Lower lobe of right lung (tissue), 2 donors: ENCODE measurements around the gene HLF. TPM values are rescaled to one million over a fixed set of nuclear protein-coding genes. Genes with fewer than 3 reads are reported as not detected.

Experiments used
- ATAC-seq, 2 donors: fragments of 200-7000 bp; cut with Tn5 transposase; one replicate each; pipeline ENCODE4 v1.9.1; 2020 to 2022; ENCODE audit warnings: mild to moderate bottlenecking in 2 of 2, moderate library complexity in 2 of 2
- DNase-seq: peaks from one replicate; pipeline ENCODE4 v3.0.0-alpha.2; 2020
- H3K27ac ChIP-seq: fragments of 200-600 bp; one replicate; pipeline ENCODE4 v1.8.0; 2022
- H3K27me3 ChIP-seq: fragments of 200-600 bp; one replicate; pipeline ENCODE4 v1.8.0; 2022; ENCODE audit warnings: low read depth
- H3K36me3 ChIP-seq: fragments of 200-600 bp; one replicate; pipeline ENCODE4 v1.8.0; 2022; ENCODE audit warnings: mild to moderate bottlenecking
- H3K4me1 ChIP-seq: fragments of 200-600 bp; one replicate; pipeline ENCODE4 v1.8.0; 2022
- H3K4me3 ChIP-seq: fragments of 200-600 bp; one replicate; pipeline ENCODE4 v1.8.0; 2022; ENCODE audit warnings: mild to moderate bottlenecking
- H3K9me3 ChIP-seq: fragments of 200-600 bp; one replicate; pipeline ENCODE4 v1.8.0; 2022
- intact Hi-C: fragments of 100-400 bp; cut with DNase I; formaldehyde crosslinking; loops from one replicate; pipeline ENCODE4 v1.11.0; 2022
- total RNA-seq: library from RNA; stranded (reverse); fragmentation: NEBNext Ultra II Directional; extraction: Animal tissue kit (Norgen Biotek cat#: 25700); gene quantifications from one replicate; pipeline ENCODE4 v1.2.1, GENCODE V29; 2021
- TF ChIP-seq, protein P1 (sequence below): fragments of 200-600 bp; IDR thresholded peaks from one replicate; pipeline ENCODE4 v1.8.0; 2022; ENCODE audit warnings: antibody characterized with exemption, mild to moderate bottlenecking
- donor health status: DM: no; HTN: yes; CAD: no; lungs with severe emphysema.

HLF gene
- total RNA-seq, 1 donor from 2014 or later: 29.4 TPM

DNA sequence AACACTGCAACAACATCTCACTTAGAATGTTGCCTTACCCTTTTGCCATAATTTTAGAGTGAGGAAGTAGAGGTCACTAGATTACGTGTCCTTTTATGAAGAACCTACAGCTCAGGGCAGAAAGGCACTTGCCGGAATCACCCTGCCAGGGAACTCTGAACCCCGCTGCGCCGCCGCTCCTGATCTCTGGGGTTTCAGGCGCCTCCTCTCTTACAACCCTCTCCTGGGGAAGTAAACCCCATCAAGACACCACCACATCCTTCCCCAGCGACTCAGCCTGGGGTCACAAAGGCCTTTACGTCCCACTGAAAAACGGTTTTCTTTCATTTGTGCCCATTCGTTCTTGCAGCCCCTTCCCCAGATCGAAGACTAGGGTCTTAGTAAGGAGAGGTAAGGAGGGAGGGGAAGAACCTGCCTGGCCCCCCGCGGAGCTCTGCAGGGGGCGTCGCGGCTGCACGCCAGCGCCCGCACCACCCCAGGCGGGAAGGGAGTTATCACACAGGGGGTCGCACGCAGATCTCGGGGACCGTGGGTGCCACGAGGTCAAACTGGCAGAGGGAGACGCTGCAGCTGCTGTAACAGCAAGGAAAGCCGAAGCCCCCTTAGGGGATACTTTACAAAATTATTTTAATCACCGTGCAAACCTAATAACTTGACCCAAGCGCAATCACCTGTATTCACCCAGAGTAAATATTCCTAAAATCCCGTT is 1.0 kb upstream of the HLF start:
- no peak for DNase-seq
- Histone ChIP-seq H3K4me1 (peaks cover 14% of the 10 kb centered on the region), H3K27me3 (peaks cover 45% of the 10 kb centered on the region), H3K4me3 (peak overlapping the region; percentile 61), H3K36me3 (no peaks in the 10 kb centered on the region), H3K27ac (no peak overlapping the region), H3K9me3 (no peaks in the 10 kb centered on the region)
- TF ChIP-seq, protein P1, sequence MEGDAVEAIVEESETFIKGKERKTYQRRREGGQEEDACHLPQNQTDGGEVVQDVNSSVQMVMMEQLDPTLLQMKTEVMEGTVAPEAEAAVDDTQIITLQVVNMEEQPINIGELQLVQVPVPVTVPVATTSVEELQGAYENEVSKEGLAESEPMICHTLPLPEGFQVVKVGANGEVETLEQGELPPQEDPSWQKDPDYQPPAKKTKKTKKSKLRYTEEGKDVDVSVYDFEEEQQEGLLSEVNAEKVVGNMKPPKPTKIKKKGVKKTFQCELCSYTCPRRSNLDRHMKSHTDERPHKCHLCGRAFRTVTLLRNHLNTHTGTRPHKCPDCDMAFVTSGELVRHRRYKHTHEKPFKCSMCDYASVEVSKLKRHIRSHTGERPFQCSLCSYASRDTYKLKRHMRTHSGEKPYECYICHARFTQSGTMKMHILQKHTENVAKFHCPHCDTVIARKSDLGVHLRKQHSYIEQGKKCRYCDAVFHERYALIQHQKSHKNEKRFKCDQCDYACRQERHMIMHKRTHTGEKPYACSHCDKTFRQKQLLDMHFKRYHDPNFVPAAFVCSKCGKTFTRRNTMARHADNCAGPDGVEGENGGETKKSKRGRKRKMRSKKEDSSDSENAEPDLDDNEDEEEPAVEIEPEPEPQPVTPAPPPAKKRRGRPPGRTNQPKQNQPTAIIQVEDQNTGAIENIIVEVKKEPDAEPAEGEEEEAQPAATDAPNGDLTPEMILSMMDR: no peak
- intact Hi-C loops: no loop called here
- no peak for ATAC-seq

DNA sequence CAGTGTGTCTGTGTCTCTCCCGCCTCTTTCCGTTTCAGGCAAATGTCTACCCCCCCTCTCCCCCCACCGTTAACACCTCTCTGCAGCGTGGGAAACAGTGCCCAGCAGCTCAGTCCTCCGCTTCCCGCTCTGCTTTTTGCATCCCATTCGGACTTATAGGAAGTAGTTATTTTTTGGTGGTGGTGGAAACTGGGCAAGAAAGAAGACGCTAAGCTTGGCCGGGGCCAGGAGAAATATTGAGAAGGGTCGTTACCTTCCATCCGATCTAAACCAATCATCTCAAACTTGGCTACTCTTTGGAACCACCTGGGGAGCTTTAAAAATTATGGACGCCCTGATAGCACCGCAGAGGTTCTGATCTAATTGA is 499 bp upstream of the HLF start:
- H3K4me1 ChIP-seq: peaks cover 14% of the 10 kb centered on the region
- peaks cover 45% of the 10 kb centered on the region for H3K27me3 ChIP-seq
- no peaks in the 10 kb centered on the region for H3K36me3 ChIP-seq
- H3K4me3 ChIP-seq: peak overlapping the region; percentile 61
- intact Hi-C loops: no loop called here
- no peaks in the 10 kb centered on the region for H3K9me3 ChIP-seq
- TF ChIP-seq, protein P1: no peak
- DNase-seq: no peak
- ATAC-seq: peak in 1 of 2 donors; percentile 4
- H3K27ac ChIP-seq: no peak overlapping the region

DNA sequence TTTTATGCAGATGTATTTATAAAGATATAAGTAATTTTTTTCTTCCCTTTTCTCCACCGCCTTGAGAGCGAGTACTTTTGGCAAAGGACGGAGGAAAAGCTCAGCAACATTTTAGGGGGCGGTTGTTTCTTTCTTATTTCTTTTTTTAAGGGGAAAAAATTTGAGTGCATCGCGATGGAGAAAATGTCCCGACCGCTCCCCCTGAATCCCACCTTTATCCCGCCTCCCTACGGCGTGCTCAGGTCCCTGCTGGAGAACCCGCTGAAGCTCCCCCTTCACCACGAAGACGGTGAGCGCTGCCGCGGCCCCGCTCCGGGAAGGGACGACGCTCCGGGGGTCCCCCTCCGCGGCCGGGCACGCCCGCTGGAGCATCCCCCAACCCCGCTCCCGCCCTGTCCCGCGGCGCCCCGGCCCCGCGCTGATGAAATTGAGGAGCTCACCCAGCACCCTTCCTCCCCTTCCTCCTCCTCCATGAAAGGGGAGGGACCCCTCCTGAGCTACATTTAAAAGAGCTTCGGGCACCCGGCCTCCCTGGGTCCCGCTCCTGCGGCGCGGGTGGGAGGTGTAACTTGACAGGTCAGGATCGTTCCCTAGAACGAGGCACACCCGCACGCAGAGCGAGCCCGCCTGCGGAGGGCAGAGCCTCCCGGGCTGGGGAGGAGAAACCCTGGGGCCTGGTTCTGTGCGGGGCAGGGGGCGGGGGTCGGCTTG is 706 bp downstream of the HLF start:
- no peak for DNase-seq
- TF ChIP-seq, protein P1: no peak
- H3K9me3 ChIP-seq: no peaks in the 10 kb centered on the region
- intact Hi-C loops: no loop called here
- H3K27me3 ChIP-seq: peaks cover 45% of the 10 kb centered on the region
- H3K36me3 ChIP-seq: no peaks in the 10 kb centered on the region
- H3K4me3 ChIP-seq: peak overlapping the region; percentile 61
- ATAC-seq: peak; percentile 54 to 56
- H3K27ac ChIP-seq: peak overlapping the region; percentile 77
- peaks cover 14% of the 10 kb centered on the region for H3K4me1 ChIP-seq

DNA sequence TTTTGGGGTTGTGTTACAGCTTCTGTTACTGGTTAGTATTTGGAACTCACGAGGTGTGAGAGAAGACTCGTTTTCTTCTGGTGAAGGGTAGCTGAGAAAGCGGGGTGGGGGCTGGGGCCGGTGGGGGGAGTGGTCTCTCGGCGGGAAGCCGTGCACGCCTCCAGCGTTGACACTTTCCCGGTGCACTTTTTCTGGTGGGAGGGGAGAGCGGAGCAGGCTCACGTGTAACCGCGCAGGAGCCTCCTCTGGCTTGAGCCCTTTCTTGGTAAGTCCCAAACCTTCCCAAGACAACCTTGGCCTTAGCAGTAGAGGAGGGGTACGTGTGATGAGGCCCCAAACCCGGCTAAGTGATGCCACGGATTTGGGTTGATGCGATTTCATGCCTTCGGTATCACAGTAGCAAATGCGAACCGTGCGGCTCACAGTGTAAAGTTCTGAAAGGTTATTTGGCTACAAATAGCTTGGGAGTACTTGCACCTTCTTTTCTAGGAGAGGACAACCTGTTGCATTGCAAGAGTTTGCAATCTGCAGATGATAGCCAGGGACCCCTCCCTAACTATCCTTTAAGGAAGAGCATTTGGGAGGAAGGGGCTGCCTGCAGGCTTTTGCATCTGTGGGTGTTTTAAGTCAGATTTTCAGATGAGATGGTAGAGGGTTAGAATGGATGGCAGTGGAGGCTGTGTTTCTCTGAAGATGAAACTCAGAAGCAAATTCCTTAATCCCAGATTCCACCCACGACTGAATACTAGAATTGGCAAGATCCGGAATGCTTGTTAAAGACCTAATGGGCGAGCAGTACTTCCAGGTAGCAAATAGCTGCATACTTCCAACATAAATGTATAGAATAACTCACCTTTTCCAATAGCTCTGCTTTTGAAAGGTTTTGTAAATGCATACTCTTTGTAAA is 1.5 kb downstream of the HLF start:
- Histone ChIP-seq H3K27me3 (peaks cover 45% of the 10 kb centered on the region), H3K4me3 (peak overlapping the region; percentile 61), H3K9me3 (no peaks in the 10 kb centered on the region), H3K27ac (peak overlapping the region; percentile 77), H3K36me3 (no peaks in the 10 kb centered on the region), H3K4me1 (peaks cover 14% of the 10 kb centered on the region)
- intact Hi-C loops: no loop called here
- DNase-seq (no peak), ATAC-seq (peak; percentile 40 to 44)
- TF ChIP-seq, protein P1: no peak

DNA sequence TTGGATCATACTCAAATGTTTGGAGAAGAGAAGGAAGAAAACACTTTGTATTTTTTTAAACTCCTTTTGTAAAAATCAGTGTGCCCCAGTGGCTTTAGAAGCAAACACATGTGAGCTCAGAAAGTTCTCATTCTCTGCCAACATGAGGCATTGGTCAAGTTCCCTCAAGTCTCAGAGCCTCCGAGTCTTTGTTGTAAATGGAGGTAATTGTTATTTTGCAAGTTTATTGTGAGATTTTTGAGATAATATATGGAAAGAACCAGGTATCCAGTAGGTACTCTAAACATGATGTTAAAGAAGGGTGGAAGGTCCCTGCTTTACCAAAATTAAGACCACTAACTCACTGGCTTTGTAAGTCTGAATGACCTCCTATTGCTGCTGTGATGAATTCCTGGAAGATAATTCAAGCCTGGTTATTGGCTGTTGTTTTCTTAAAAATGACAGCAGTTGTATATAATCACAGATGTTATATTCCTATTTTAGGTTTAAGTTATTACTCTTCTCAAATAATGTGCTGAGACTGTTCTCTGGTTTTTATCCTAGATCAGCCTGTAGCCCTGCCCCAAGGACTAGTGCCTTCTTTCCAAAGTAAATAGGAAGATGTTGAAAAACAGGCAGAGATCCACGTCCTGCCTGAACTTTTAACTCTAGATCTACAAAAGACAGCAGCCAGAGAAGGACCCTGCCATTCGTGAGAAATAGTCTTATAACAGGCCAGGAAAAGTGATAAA is 2.4 kb downstream of the HLF start:
- TF ChIP-seq, protein P1: no peak
- peaks cover 39% of the 10 kb centered on the region for H3K27me3 ChIP-seq
- H3K4me1 ChIP-seq: peaks cover 14% of the 10 kb centered on the region
- intact Hi-C loops: no loop called here
- H3K4me3 ChIP-seq: peak overlapping the region; percentile 61
- H3K36me3 ChIP-seq: no peaks in the 10 kb centered on the region
- no peak overlapping the region for H3K27ac ChIP-seq
- no peak for DNase-seq
- no peaks in the 10 kb centered on the region for H3K9me3 ChIP-seq
- ATAC-seq: no peak
